ENCODE data around the gene OR52A5.
A peak's percentile ranks its signal among the peaks of the same experiment; 100 is the strongest.
"Not testable (repeated sequence)": the region's sequence is repeated elsewhere in the genome, so short reads cannot be mapped to it uniquely, and the experiment has no call there.

The OR52A5 gene

DNA sequence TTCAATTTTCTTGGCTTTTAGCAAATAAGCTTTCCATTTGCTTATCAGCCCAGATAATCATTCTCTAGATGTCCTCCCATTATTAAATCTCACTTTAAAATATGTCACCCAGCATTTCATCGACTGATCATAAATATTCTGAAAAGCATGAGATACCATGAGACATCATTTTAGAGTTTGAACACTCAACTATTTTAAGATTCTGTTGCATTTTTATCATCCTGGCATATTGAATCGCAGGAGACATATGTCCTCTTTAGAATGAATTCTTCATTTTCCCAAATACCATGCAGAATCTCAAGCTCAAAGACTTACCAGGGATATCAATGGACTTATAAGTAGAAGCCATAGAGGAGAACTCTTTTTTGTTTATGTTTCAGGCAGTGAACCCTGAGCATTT is at the start of gene OR52A5:
TSS of gene OR52A5 (minus strand) at position 361 of the 400 bp plus-strand sequence. CDS start 5,714 bp downstream, outside the sequence.
- DNase-seq: no peak

DNA sequence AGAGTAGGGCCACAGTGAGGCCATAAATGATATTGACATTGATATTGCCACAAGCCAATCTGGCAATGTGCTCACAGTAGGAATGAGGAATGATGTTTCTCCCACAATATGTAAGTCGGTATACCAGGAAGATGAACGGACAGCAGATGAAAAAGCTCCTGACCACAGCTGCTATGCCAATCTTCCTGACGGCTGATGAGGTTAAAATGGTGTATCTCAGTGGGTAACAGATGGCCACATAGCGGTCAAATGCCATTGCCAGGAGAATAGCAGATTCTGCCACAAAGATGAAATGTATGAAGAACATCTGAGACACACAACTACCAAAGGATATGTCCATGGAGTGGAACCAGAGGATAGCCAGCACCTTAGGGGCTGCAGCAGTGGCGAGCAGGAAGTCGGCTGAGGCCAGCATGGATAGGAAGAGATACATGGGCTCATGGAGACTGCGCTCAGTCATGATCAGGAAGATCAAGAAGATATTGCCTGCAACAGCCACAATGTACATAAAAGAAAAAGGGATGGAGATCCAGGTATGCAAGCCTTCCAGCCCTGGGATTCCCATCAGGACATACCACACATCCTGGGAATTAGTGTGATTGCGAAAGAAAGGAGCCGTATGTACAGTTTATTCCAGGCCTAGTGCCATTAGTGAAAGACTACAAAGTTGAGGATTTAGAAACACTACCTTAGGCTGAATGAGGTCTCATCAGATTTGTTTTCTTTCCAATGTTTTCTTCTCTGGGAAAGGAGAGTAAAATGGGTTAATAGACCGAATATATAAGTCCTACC is 40.1 kb upstream of the OR52A5 start:
- DNase-seq: no peak

DNA sequence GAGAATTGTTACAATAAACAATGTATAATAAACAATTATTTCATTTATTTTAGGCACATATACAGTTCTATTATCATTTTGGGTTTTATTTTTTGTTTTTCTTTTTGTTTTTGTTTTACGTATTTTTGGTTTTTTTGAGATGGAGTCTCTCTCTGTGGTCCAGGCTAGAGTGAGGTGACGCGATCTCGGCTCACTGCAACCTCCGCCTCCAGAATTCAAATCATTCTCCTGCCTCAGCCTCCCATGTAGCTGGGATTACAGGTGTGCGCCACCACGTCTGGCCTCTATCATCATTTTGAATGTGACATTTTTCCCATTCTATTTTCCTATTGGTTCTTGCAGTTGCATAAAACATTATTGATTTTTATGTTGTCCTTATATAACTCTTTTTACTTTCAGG is 36.8 kb upstream of the OR52A5 start:
- DNase-seq: no peak

DNA sequence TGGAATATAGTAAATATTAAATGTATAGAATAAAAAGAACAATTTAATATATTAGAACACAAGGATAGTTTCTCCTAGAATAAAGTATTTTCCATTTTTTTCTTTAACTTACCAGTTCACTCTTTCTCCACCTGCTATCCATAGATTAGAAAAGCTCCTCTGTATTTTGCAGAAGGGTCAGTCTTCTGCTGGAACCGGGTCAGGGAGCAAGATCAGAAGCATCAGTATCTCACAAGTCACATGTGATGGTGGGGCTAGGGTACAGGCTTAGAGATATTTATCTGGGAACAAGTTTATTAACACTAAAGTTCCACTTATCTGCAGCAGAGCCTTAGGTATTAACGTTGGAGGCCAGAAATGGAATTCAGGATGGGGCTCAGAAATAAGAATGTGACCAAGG is 33.7 kb upstream of the OR52A5 start:
- DNase-seq: no peak

DNA sequence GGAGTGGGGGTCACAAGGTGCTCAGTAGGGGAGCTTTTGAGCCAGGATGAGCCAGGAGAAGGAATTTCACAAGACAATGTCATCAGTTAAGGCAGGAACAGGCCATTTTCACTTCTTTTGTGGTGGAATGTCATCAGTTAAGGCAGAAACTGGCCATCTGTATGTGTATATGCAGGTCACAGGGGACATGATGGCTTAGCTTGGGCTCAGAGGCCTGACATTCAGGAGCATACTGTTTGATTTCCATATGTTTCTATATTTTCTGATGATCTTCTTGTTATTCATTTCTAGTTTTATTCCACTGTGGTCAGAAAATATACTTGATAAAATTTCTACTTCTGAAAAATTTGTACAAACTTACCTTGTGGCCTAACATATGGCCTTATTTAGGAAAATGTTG is 27.7 kb upstream of the OR52A5 start:
- not testable (repeated sequence) for DNase-seq

DNA sequence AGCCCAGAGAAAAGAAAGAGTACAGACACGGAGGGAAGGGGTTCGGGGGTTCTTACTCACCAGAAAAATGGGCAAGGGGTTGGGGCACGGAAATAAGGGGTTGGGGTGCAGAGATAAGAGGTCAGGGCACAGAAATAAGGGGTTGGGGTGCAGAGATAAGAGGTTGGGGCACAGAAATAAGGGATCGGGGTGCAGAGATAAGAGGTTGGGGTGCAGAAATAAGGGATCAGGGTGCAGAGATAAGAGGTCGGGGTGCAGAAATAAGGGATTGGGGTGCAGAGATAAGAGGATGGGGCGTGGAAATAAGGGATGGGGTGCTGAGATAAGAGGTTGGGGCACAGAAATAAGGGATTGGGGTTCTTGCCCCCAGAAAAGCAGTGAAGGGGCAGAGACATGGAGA is 26.7 kb upstream of the OR52A5 start:
- not testable (repeated sequence) for DNase-seq

DNA sequence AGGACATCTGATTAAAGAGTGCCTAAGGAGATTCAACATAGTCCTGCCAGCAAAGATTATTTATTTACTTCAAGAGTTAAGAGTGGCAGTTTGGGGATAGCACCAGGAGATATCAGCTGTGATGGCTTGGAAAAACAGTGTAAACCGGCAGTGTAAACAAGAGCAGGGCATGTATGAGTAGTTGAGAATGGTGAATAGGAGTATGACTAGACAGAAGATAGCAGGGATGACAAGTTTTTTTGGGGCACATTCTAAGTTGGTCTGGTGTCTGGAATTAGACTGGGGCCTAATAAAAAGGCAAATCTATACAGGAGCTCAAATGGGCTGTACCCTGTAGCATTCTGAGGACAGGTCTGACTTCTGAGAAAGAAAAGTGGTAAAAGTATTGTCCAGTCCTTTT is 22.9 kb upstream of the OR52A5 start:
- not testable (repeated sequence) for DNase-seq

DNA sequence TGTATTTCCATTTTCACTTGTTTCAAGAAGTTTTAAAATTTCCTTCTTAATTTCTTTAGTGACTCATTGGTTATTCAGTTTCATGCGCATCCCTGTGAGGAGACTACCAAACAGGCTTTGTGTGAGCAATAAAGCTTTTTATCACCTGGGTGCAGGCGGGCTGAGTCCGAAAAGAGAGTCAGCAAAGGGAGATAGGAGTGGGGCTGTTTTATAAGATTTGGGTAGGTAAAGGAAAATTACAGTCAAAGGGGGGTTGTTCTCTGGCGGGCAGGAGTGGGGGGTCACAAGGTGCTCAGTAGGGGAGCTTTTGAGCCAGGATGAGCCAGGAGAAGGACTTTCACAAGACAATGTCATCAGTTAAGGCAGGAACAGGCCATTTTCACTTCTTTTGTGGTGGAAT is 22.1 kb upstream of the OR52A5 start:
- DNase-seq: not testable (repeated sequence)

GRCh38 chr11:5159806-5160205 is 21.6 kb upstream of the OR52A5 start:
- DNase-seq: no peak

DNA sequence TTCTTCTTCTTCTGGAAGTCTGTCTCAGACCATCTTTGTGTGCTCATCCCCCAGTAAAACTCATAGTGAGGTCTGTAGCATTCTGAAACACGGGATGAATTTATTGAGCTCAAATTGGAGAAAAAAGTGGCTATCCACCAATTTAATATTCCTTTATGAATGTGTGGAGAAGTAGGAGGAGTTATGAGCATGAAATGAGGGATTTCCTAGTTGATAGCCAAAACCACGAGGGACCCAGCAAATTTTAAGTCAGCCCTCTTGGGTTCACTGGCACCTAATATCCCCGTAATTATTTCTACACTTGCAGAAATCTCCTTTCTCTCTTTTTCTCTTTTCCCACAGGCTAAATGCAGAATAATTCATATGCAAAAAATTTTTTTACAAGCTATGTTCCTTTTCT is 16.5 kb upstream of the OR52A5 start, which contains the start of gene OR52A1:
TSS of gene OR52A1 (minus strand) at position 101 of the 400 bp plus-strand sequence. CDS start 2,388 bp downstream, outside the sequence.
- no peak for DNase-seq

DNA sequence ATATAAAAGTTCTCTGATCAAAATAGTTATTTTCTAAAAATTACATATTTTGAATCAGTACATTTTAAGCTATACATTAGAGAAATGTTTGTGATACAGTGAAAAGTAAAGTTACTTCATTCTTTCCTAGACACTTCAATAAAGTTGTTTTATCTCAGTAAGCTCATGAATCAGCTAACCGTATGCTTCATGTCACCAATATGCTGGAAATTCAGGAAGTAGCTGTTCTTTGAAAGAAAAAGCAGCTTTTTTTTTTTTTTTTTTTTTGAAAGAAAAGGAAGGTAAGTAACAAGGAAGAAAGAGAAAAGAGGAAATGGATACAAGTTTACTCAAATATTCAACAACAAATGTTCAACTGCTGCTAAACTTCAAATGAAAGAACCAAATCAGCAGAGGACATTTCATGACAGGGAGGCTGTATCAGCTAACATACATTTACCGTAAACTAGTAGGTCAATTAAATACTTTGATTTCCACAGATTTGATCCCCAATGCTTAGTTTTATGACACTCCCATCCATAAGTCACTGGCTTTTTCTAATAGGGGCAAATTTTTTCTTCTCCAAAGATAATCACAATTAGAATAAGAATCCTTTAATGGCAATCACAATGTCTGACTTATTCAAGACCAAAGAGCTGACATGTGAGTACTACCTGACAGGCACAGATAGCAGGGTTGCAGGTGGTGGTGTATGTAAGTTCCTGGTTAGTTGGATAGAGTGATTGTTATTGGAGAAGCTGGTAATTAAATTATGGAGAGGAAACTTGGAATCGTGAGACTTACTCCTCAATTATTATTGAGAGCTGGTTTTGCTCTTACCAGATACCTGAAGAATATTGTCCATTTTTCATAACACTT is 15.6 kb upstream of the OR52A5 start:
- DNase-seq: no peak

- DNase-seq: no peak
Observed at GRCh38 chr11:5151713-5152153, 13.6 kb upstream of the OR52A5 start.

DNA sequence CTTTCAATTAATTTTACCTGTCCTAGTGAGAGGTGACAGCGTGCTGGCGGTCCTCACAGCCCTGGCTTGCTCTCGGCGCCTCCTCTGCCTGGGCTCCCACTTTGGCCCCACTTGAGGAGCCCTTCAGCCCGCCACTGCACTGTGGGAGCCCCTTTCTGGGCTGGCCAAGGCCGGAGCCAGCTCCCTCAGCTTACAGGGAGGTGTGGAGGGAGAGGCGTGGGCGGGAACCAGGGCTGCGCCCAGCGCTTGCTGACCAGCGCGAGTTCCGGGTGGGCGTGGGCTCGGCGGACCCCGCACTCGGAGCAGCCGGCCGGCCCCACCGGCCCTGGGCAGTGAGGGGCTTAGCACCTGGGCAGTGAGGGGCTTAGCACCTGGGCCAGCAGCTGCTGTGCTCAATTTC is 6.0 kb upstream of the OR52A5 start:
- DNase-seq: not testable (repeated sequence)

GRCh38 chr11:5137014-5137413 is 1.1 kb downstream of the OR52A5 start:
- DNase-seq: no peak

- no peak for DNase-seq
Observed at GRCh38 chr11:5136261-5136660, 1.9 kb downstream of the OR52A5 start.

- no peak for DNase-seq
Observed at GRCh38 chr11:5131584-5132335, 6.4 kb downstream of the OR52A5 start.

GRCh38 chr11:5129457-5129877 is 8.7 kb downstream of the OR52A5 start:
- no peak for DNase-seq

DNA sequence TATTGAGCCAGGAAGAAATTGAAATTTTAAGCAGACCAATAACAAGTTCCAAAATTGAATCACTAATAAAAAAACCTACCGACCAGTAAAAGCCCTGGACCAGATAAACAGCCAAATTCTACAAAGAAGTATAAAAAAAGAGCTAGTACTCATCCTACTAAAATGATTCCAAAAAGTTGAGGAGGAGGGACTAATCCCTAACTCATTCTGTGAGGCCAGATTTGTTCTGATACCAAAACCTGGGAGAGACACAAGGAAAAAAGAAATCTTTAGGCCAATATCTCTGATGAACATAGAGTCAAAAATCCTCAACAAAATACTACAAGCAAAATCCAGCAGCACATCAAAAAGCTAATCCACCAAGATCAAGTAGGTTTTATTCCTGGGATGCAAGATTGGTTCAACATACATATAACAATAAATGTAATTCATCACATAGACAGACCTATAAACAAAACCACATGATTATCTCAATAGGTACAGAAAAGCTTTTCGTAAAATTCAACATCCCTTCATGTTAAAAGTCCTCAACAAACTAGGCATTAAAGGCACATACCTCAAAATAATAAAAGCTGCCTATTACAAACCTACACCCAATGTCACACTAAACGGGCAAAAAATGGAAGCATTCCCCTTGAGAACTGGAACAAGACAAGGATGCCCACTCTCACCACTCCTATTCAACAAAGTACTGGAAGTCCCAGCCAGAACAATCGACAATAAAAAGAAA is 13.1 kb downstream of the OR52A5 start:
- DNase-seq: no peak

DNA sequence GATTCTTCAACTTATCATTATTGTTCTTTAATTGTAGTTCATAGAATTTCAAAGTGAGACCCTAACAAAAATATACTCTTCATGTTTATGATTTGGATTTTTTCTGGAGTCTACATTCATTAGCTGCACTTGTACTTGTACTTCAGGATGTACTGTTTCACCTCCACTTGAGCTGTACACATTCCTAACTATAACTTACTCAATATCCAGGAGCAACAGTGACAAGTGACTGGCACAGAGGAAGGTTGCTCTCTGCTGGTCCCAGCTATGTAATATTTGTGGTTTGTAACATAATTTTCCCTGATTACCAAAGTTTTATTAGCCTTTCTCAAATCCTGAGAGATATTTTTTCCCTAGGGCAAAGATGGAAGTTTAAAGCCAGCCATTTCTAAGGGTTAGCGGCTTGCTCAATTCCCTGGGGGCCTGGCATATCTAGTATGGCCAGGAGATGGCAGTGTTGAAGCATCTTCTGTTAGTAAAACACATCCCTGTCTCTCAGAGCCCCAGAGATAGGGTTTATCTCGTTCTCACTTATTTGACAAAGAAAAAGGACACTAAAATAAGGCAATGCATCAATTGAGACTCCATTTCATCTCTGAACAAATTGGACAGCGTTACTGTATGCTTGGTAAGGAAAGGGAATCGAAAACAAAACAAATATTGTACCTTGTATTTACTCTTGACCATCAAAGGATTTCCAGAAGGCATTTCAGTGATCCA is 14.2 kb downstream of the OR52A5 start:
- peak; percentile 61 for DNase-seq

DNA sequence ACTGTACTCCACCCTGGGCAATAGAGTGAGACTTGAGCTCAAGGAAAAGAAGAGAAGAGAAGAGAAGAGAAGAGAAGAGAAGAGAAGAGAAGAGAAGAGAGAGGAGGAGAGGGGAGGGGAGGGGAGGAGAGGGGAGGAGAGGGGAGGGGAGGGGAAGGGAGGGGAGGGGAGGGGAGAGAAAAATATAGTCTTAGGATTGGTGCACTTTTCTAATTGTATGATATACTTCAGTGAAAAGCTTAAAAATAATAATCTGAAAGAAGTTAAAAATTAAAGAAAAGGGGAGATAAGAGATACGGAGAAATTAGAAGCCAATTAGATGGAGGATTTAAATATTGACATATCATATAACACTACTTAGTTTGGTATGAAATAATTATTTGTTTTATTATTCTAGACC is 19.3 kb downstream of the OR52A5 start:
- no peak for DNase-seq

DNA sequence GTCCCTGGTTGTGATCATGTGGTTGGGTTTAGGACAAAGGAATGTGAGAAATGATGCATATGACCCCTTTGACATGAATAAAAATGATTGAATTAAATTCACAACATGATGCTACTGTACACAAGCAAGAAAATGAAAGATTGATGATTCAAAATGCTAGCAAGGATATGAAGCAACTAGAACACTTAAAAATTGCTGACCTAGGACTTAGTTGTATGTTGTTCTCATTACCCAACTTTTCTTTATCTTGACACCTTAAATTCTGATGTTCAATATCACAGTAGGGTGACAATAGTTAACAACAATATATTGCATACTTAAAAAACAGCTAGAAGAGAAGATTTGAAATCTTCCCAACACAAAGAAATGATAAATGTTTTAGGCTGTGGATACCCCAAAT is 20.6 kb downstream of the OR52A5 start:
- DNase-seq: no peak

GRCh38 chr11:5115339-5115738 is 22.8 kb downstream of the OR52A5 start:
- no peak for DNase-seq

Data from activated CD8-positive, alpha-beta memory T cell treated with anti-CD3 and anti-CD28 coated beads, Interleukin-2, amount 50 U/mL, for 48 hours (primary cell).